COLO668 (cell line): ENCODE results near the gene GATA1.

Experiments used
- DNase-seq: peaks from one replicate; lab custom pipeline; 2025; ENCODE audit not compliant: unreplicated experiment; lab: John Stamatoyannopoulos, UW

Gene GATA1

DNA sequence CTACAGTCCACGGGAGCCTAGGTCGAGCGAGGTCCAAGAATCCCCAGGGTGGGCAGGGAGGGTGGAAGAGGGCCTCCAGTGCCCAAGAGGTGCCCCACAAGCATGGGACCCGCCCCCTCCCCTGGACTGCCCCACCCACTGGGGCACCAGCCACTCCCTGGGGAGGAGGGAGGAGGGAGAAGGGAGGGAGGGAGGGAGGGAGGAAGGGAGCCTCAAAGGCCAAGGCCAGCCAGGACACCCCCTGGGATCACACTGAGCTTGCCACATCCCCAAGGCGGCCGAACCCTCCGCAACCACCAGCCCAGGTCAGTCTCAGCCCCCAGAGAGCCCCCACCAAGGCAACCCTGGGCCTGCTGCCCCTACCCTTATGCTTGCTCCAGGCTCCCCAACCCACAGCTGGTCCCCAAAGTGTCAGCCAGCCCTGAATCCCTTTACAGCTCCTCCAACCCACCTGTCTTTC, at the start of gene GATA1:
TSS of gene GATA1 (plus strand) at position 250 of the 460 bp plus-strand sequence. CDS start 4,520 bp downstream, outside the sequence.
- no peak for DNase-seq

GRCh38 chrX:48736878-48737212, 49.5 kb upstream of the GATA1 start:
- no peak for DNase-seq

DNA sequence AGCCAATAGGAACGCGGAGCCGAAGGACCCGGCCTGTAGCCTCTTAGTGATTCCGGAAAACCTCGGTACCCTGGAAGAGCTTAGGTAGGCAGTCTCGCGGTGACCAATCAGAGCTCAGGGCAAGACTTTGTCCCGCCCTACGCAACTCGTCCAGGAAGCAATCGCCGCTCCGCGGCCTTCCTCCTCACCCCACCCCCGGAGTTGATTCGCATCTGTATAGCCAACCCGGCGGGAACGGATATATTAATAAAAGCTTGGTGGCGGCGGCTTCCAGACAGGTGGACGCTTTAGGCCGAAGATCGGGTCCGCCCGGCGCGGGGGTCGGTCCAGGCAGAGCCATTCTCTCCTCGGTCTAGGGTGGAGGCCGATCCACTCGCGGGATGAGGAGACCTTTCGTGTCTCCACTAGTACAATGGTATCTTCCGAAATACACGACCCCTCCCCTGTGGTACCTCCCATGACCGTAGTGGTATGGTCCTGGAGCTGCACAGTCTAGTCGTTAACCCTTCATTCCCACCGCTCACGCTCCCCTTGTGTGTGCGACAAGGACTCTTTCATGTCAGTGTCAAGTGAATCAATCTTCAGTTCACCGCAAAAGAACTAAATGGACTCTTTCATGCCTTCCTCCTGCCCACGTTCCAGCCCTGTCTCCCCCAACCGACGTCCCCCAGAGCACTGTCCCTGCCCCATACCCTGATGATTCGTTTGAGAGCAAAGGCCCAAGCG, 49.0 kb upstream of the GATA1 start:
- peak; percentile 93 for DNase-seq

- no peak for DNase-seq
Observed at GRCh38 chrX:48737940-48738339, 48.5 kb upstream of the GATA1 start.

GRCh38 chrX:48741834-48742233, 44.6 kb upstream of the GATA1 start:
- no peak for DNase-seq

DNA sequence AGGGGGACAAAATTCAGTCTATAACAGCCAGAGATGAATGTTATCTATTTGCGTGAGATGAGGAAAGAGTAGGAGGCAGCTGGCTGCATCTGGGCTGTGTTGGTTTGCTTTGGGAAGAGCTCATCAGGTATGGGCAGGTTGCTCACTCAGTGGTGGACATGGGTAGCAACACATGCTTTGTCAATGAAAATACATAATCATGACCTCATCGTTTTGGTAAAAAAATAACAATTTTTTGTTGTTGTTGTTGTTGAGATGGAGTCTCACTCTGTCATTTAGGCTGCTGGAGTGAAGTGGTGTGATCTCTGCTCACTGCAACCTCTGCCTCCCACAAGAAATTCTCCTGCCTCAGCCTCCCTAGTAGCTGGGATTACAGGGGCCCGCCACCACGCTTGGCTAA, 41.2 kb upstream of the GATA1 start:
- no peak for DNase-seq

DNA sequence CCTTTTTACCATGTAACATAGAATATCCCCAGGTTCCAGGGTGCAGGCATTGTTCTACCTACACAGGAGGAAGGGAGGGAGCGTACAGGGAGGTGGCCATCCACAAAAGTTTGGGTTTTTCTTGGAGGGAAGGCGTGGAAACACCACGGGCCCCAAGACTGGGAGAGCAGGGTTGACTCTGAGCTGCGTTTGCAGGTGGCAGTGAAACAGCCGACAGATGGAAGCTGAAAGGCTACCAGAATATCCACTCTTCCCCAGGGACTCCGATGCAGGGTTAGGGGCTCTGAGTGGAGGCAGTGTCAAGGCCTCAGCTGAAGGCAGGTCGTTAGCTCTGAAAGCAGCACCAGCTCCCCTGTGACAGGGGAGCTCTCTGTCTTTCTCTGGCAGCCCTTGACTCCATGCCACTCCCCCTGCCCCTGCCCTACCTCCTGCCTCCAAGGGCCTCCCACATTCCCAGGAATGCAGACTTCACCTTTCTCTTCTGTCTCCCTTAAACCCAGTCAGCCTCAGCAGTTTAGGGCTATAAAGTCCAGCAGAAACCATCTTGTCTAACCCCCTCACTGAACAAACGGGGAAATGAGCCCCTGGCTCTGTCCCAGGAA, 38.9 kb upstream of the GATA1 start:
- DNase-seq = no peak

- no peak for DNase-seq
Observed at GRCh38 chrX:48749182-48749581, 37.2 kb upstream of the GATA1 start.

DNA sequence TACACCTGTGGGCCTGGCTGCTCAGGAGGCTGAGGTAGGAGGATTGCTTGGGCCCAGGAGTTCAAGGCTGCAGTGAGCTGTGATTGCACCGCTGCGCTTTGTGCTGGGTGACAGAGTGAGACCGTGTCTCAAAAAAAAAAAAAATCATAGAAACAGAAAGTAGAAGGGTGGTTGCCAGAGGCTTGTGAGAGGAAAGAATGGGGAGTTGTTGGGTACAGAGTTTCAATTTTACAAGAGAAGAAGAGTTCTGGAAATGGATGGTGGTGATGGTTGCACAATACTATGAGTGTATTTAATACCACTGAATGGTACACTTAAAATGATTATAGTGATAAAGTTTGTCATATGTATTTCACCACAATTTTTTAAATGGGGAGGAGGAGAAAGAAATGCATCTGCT, 35.0 kb upstream of the GATA1 start:
- no peak for DNase-seq

DNA sequence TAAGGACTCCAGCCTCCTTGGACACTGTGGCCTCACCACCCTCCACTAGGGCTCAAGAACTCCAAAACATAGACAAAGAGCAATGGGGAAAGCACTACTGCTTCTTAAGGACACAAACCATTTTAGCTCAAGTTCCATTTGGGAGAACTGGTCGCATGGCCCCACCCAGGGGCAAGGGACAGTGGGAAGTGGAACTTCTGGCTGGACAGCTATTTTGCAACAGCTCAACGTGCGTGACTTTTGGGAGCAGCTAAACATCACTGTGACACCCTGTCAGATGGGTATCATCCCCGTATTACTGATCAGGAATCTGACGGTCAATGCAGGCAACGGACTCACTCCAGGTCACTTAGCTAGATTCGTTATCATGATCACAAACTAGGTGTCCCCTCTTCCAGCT, 33.9 kb upstream of the GATA1 start:
- no peak for DNase-seq

DNA sequence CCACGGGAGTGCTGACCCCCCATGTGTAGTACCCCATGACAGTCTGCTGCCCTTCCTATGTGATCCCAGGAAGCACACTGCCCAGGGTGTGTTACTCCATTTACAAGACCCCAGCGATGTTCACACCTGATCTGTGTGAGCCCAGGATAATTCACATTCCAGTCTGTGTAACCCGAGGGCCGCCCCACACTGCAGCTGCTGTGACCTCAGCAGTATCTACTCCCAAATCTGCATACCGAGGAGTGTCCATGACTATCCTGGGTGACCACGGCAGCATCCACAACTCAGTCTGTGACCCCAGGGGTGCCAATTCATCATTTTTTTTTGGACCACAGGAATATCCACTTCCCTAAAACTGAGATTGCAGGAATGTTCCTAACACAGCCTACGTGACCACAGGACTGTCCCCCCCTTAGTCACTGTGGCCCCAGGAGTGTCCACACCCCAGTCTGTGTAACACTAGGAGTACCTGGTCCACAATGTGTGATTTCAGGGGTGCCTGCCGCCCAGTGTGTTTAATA, 32.6 kb upstream of the GATA1 start:
- no peak for DNase-seq

GRCh38 chrX:48754238-48754637, 32.2 kb upstream of the GATA1 start:
- no peak for DNase-seq

GRCh38 chrX:48761674-48762471, 24.5 kb upstream of the GATA1 start, which contains the start of gene GLOD5:
GLOD5 (plus strand) TSS chrX:48761747; CDS start chrX:48761791, 44 bp downstream.
- DNase-seq = peak; percentile 55

GRCh38 chrX:48769230-48769629, 17.2 kb upstream of the GATA1 start:
- no peak for DNase-seq

- DNase-seq = no peak
Observed at GRCh38 chrX:48770296-48770695, 16.1 kb upstream of the GATA1 start.

DNA sequence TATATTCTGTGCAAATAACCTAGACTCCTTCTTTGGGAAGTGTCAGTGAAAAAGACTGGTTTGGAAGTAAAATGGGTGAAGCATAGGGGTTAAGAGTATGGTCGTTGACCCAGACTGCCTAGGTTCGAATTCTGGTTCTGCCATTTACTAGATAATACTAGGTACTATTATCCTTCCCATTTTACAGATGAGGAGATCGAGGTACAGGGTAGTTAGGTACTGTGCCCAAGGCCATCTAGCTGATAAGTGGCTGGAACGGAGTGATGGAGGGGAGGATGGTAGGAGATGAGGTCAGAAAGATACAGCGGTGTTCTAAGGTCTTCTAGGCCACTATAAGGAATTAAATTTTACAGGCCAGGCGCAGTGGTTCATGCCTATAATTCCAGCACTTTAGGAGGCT, 13.8 kb upstream of the GATA1 start:
- no peak for DNase-seq

- DNase-seq = no peak
Observed at GRCh38 chrX:48776818-48777439, 9.5 kb upstream of the GATA1 start.

GRCh38 chrX:48779399-48779798, 7.0 kb upstream of the GATA1 start:
- no peak for DNase-seq

- DNase-seq = no peak
Observed at GRCh38 chrX:48781705-48782104, 4.7 kb upstream of the GATA1 start.

- no peak for DNase-seq
Observed at GRCh38 chrX:48782216-48782615, 4.2 kb upstream of the GATA1 start.

DNA sequence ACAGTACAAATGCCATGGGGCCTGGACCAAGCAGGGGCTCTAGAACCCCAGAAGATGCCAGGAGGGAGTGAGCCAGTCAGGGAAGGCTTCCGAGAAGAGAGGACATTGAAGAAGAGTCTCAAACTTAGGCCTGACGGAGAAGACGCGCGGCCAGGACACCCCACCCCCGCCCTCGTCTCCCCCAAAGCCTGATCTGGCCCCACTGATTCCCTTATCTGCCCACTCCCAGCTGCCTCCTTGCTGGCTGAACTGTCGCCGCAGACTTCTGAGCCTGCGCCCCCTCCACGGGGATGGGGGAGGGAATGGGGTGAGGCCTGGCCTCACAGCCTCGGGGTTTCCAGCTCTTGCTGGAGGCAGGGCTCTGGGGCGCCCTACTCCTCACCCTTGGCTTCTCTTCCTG, 3.6 kb upstream of the GATA1 start:
- no peak for DNase-seq
